ENCODE results near the gene PNCK. TPM values are rescaled to one million over a fixed set of nuclear protein-coding genes. Genes with fewer than 3 reads are reported as not detected.
"Not testable (repeated sequence)": the region's sequence is repeated elsewhere in the genome, so short reads cannot be mapped to it uniquely, and the experiment has no call there.

Gene PNCK
- total RNA-seq, 1 donor from 2014 or later, result not detected

- ATAC-seq (ENCODE audit: low read depth), result no peak
- Mint-ChIP-seq H3K27ac (no peak overlapping the region), H3K9me3 (no peaks in the 10 kb centered on the region), H3K27me3 (no peaks in the 10 kb centered on the region), H3K4me1 (no peaks in the 10 kb centered on the region), H3K4me3 (no peak overlapping the region), H3K36me3 (ENCODE audit: low read depth) (peaks cover 39% of the 10 kb centered on the region)
- CTCF ChIA-PET, result no interaction called here
- no peak for DNase-seq
- intact Hi-C loops (cut with micrococcal nuclease), result no loop called here
- TF ChIP-seq CTCF (IDR thresholded peaks at IDR 0.05), result no peak
- POLR2A ChIA-PET, result no interaction called here
Observed at GRCh38 chrX:153696100-153696499, 22.5 kb upstream of the PNCK start.

- ChIA-PET POLR2A (no interaction called here), CTCF (no interaction called here)
- no peak for TF ChIP-seq CTCF (IDR thresholded peaks at IDR 0.05)
- H3K27me3 Mint-ChIP-seq, result peaks cover 1% of the 10 kb centered on the region
- ATAC-seq (ENCODE audit: low read depth) (no peak), DNase-seq (no peak)
- no peak overlapping the region for H3K4me3 Mint-ChIP-seq
- intact Hi-C loops (cut with micrococcal nuclease), result no loop called here
- peaks cover 31% of the 10 kb centered on the region for H3K36me3 Mint-ChIP-seq (ENCODE audit: low read depth)
- H3K27ac Mint-ChIP-seq, result no peak overlapping the region
- no peaks in the 10 kb centered on the region for H3K4me1 Mint-ChIP-seq
- H3K9me3 Mint-ChIP-seq, result no peaks in the 10 kb centered on the region
Observed at GRCh38 chrX:153694687-153695270, 21.2 kb upstream of the PNCK start.

GRCh38 chrX:153694256-153694655 lies 20.6 kb upstream of the PNCK start:
- H3K36me3 Mint-ChIP-seq (ENCODE audit: low read depth), result peaks cover 31% of the 10 kb centered on the region
- H3K4me1 Mint-ChIP-seq; H3K4me3 Mint-ChIP-seq; H3K27me3 Mint-ChIP-seq; POLR2A ChIA-PET; DNase-seq; H3K9me3 Mint-ChIP-seq; ATAC-seq (ENCODE audit: low read depth); intact Hi-C loops (cut with micrococcal nuclease); H3K27ac Mint-ChIP-seq; CTCF ChIA-PET: not testable (repeated sequence)

GRCh38 chrX:153693216-153694086 lies 19.8 kb upstream of the PNCK start:
- Mint-ChIP-seq H3K9me3 (no peaks in the 10 kb centered on the region), H3K27ac (no peak overlapping the region), H3K36me3 (ENCODE audit: low read depth) (peaks cover 27% of the 10 kb centered on the region), H3K27me3 (peaks cover 3% of the 10 kb centered on the region), H3K4me1 (no peaks in the 10 kb centered on the region), H3K4me3 (no peak overlapping the region)
- intact Hi-C loops (cut with micrococcal nuclease), result no loop called here
- ChIA-PET CTCF (no interaction called here), POLR2A (no interaction called here)
- DNase-seq (no peak), ATAC-seq (ENCODE audit: low read depth) (no peak)
- no peak for TF ChIP-seq CTCF (IDR thresholded peaks at IDR 0.05)

GRCh38 chrX:153692611-153693156 lies 19.1 kb upstream of the PNCK start:
- Mint-ChIP-seq H3K4me3 (no peak overlapping the region), H3K9me3 (no peaks in the 10 kb centered on the region), H3K36me3 (ENCODE audit: low read depth) (peaks cover 20% of the 10 kb centered on the region), H3K4me1 (no peaks in the 10 kb centered on the region), H3K27me3 (peaks cover 3% of the 10 kb centered on the region), H3K27ac (no peak overlapping the region)
- DNase-seq (no peak), ATAC-seq (ENCODE audit: low read depth) (no peak)
- POLR2A ChIA-PET, result no interaction called here
- no peak for TF ChIP-seq CTCF (IDR thresholded peaks at IDR 0.05)
- CTCF ChIA-PET, result no interaction called here
- intact Hi-C loops (cut with micrococcal nuclease), result no loop called here

Measured in activated B cell treated with CpG ODN at 0.5 μM for 24 hours (primary cell).